ENCODE measurements around the gene RBBP8NL.

The RBBP8NL gene

DNA sequence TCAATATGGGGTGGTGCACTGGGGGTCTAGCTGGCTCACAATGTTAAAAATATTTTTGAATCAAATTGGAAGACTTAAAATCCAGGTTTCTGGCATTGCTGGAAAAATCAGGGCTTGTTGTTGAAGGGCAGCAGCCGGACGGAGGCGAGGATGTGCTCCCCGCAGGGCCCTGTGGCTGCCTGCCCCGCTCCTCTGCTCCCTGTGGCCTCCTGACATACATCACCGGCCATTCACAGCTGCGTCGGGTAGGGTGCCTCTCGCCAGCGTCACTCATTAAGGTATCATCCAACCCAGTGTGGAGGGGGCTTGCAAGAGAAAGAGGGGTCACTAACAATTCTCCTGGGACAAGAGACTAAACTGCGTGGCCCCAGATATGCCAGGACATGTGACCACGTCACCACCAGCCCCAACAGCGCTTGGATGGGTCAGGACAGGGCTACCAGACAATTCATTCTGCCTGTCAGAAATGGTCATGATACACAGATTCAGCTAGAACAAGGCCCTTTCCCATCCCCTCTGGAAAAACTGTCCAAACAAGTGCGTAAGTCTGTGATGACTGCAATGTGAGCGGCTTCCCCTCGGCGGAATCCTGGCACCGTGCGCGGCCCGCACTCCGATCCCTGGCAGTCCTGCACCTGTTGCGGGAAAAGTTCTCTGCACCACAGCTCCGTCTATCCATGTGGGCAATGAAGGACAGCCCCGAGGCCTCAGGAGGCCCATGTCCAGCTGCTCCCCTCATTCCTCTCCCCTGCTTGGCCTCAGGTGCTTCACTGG is 36.5 kb upstream of the RBBP8NL start:
- H2AFZ ChIP-seq (ENCODE audit: low read depth, low read length): no peak overlapping the region
- H3K36me3 ChIP-seq (ENCODE audit: insufficient read depth, low read length): no peaks in the 10 kb centered on the region
- TF ChIP-seq, protein P1, sequence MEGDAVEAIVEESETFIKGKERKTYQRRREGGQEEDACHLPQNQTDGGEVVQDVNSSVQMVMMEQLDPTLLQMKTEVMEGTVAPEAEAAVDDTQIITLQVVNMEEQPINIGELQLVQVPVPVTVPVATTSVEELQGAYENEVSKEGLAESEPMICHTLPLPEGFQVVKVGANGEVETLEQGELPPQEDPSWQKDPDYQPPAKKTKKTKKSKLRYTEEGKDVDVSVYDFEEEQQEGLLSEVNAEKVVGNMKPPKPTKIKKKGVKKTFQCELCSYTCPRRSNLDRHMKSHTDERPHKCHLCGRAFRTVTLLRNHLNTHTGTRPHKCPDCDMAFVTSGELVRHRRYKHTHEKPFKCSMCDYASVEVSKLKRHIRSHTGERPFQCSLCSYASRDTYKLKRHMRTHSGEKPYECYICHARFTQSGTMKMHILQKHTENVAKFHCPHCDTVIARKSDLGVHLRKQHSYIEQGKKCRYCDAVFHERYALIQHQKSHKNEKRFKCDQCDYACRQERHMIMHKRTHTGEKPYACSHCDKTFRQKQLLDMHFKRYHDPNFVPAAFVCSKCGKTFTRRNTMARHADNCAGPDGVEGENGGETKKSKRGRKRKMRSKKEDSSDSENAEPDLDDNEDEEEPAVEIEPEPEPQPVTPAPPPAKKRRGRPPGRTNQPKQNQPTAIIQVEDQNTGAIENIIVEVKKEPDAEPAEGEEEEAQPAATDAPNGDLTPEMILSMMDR (IDR thresholded peaks at IDR 0.05; ENCODE audit: borderline replicate concordance, extremely low read depth, low read length, poor library complexity, severe bottlenecking): no peak
- TF ChIP-seq EZH2 (IDR thresholded peaks at IDR 0.05; ENCODE audit: borderline replicate concordance, low read depth, low read length, severe bottlenecking): no peak
- ATAC-seq (ENCODE audit: insufficient read depth, low read depth) (no peak), DNase-seq (no peak)
- no peak overlapping the region for H3K9ac ChIP-seq (ENCODE audit: low read depth, low read length)
- peaks cover 15% of the 10 kb centered on the region for H4K20me1 ChIP-seq (ENCODE audit: insufficient read depth, low read length)
- no peaks in the 10 kb centered on the region for H3K27me3 ChIP-seq (ENCODE audit: insufficient read depth, low read length, poor library complexity)
- H3K4me3 ChIP-seq (ENCODE audit: low read depth in 1 of 2, low read length in 2 of 2): no peak overlapping the region
- H3K9me3 ChIP-seq (ENCODE audit: insufficient read depth, low read length, severe bottlenecking): no peaks in the 10 kb centered on the region
- H3K4me1 ChIP-seq (ENCODE audit: insufficient read depth, low read length): no peaks in the 10 kb centered on the region
- H3K79me2 ChIP-seq (ENCODE audit: insufficient read depth, low read length): no peaks in the 10 kb centered on the region
- H3K4me2 ChIP-seq (ENCODE audit: insufficient read depth, low read length): no peak overlapping the region
- no peak overlapping the region for H3K27ac ChIP-seq (ENCODE audit: low read length)

DNA sequence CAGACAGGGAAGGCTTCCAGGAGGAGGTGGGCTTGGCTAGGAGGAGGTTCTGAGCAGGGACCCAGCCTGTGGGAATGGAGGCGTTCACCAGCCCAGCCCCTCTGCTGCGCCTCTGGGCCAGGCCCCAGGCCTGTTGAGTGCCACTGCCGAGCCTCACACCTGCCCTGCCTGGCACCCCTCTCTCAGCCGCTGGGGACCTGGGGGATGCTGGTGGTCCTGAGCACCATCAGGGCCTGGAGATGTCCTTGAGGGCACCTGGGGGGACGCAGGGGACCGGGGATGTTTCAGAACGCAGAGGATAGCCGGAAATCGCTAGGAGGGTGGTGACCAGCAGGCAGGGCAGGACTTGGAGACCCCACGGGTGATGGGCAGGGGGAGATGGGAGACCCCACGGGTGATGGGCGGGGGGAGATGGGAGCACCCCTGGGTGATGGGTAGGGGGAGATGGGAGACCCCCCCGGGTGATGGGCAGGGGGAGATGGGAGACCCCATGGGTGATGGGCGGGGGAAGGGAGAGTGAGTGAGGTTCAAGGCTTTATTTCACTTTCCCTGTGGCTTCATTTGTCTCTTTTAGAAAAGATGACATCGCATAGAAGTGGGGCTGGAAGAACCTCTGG is 35.7 kb upstream of the RBBP8NL start:
- Histone ChIP-seq H4K20me1 (ENCODE audit: insufficient read depth, low read length) (peaks cover 18% of the 10 kb centered on the region), H2AFZ (ENCODE audit: low read depth, low read length) (no peak overlapping the region), H3K4me1 (ENCODE audit: insufficient read depth, low read length) (no peaks in the 10 kb centered on the region), H3K27me3 (ENCODE audit: insufficient read depth, low read length, poor library complexity) (no peaks in the 10 kb centered on the region), H3K79me2 (ENCODE audit: insufficient read depth, low read length) (no peaks in the 10 kb centered on the region), H3K9ac (ENCODE audit: low read depth, low read length) (no peak overlapping the region), H3K27ac (ENCODE audit: low read length) (no peak overlapping the region), H3K4me2 (ENCODE audit: insufficient read depth, low read length) (no peak overlapping the region), H3K36me3 (ENCODE audit: insufficient read depth, low read length) (no peaks in the 10 kb centered on the region), H3K4me3 (ENCODE audit: low read depth in 1 of 2, low read length in 2 of 2) (no peak overlapping the region), H3K9me3 (ENCODE audit: insufficient read depth, low read length, severe bottlenecking) (no peaks in the 10 kb centered on the region)
- DNase-seq (no peak), ATAC-seq (ENCODE audit: insufficient read depth, low read depth) (no peak)
- TF ChIP-seq, protein P1 (IDR thresholded peaks at IDR 0.05; ENCODE audit: borderline replicate concordance, extremely low read depth, low read length, poor library complexity, severe bottlenecking): no peak
- no peak for TF ChIP-seq EZH2 (IDR thresholded peaks at IDR 0.05; ENCODE audit: borderline replicate concordance, low read depth, low read length, severe bottlenecking)

DNA sequence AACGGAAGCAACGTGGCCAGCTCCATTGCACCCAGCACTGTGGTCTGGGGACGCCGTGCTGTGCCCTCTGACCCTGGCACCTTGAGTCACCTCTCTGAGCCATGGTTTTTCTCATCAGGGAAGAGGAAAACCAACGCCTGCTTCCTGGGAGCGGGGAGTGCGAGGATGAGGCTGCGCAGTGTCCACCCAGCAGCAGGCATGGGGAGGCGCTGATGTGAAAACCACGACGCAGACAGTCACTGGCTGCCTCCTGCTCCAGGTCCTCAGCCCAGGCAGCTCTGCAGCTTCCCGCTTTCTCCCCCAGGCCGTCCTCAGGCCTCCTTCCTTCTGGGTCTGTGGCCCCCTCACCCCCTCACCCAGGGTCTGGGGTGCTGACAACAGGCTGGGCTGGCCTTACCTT is 34.5 kb upstream of the RBBP8NL start:
- Histone ChIP-seq H3K4me2 (ENCODE audit: insufficient read depth, low read length) (no peak overlapping the region), H3K4me1 (ENCODE audit: insufficient read depth, low read length) (no peaks in the 10 kb centered on the region), H3K27me3 (ENCODE audit: insufficient read depth, low read length, poor library complexity) (no peaks in the 10 kb centered on the region), H4K20me1 (ENCODE audit: insufficient read depth, low read length) (peaks cover 21% of the 10 kb centered on the region), H3K27ac (ENCODE audit: low read length) (no peak overlapping the region), H3K36me3 (ENCODE audit: insufficient read depth, low read length) (no peaks in the 10 kb centered on the region), H2AFZ (ENCODE audit: low read depth, low read length) (no peak overlapping the region), H3K9ac (ENCODE audit: low read depth, low read length) (no peak overlapping the region), H3K4me3 (ENCODE audit: low read depth in 1 of 2, low read length in 2 of 2) (no peak overlapping the region), H3K9me3 (ENCODE audit: insufficient read depth, low read length, severe bottlenecking) (no peaks in the 10 kb centered on the region), H3K79me2 (ENCODE audit: insufficient read depth, low read length) (no peaks in the 10 kb centered on the region)
- ATAC-seq (ENCODE audit: insufficient read depth, low read depth): no peak
- DNase-seq: no peak
- TF ChIP-seq EZH2 (IDR thresholded peaks at IDR 0.05; ENCODE audit: borderline replicate concordance, low read depth, low read length, severe bottlenecking): no peak
- TF ChIP-seq, protein P1 (IDR thresholded peaks at IDR 0.05; ENCODE audit: borderline replicate concordance, extremely low read depth, low read length, poor library complexity, severe bottlenecking): no peak

Measured in DND-41 (cell line).